ENCODE results near the gene SH3BGRL. TPM values are rescaled to one million over a fixed set of nuclear protein-coding genes. Genes with fewer than 3 reads are reported as not detected.
A peak's percentile ranks its signal among the peaks of the same experiment; 100 is the strongest.

The SH3BGRL gene
- polyA plus RNA-seq, 1 of the 3 experiments (the other 2 are of a cell fraction), result 43.6 TPM

- no peak for DNase-seq
- Histone ChIP-seq H3K79me2 (ENCODE audit: insufficient read depth) (0 out of 2 replicates have a peak, but pooled peaks cover 5% of the 10 kb centered on the region), H3K27me3 (ENCODE audit: insufficient read depth) (no peaks in the 10 kb centered on the region), H3K4me2 (no peak overlapping the region), H3K4me1 (ENCODE audit: control insufficient read depth in 1 of 2, insufficient read depth in 2 of 2, low read depth in 1 of 2, low read length in 1 of 2) (no peaks in the 10 kb centered on the region), H3K4me3 (ENCODE audit: low read depth in 2 of 2, low read length in 1 of 2) (no peak overlapping the region), H2AFZ (ENCODE audit: low read depth) (no peak overlapping the region), H3K36me3 (replicated peaks in 1 of 2; ENCODE audit: control insufficient read depth in 1 of 2, insufficient read depth in 2 of 2, low read length in 1 of 2) (no peaks in the 10 kb centered on the region), H3K9me2 (0 out of 2 replicates have a peak, but pooled peaks cover 4% of the 10 kb centered on the region), H4K20me1 (ENCODE audit: insufficient read depth) (no peaks in the 10 kb centered on the region), H3K9ac (no peak overlapping the region), H3F3A (replicated peaks; ENCODE audit: insufficient read depth) (no peaks in the 10 kb centered on the region), H3K27ac (ENCODE audit: low read depth in 2 of 2, low read length in 1 of 2) (no peak overlapping the region), H3K9me3 (no peaks in the 10 kb centered on the region)
- CTCF ChIA-PET, result no interaction called here
- TF ChIP-seq USF1 (IDR thresholded peaks at IDR 0.05; ENCODE audit: borderline replicate concordance, low read depth), result no peak
- no peak for TF ChIP-seq TAF1 (IDR thresholded peaks at IDR 0.05; ENCODE audit: borderline replicate concordance, low read depth, low read length)
- TF ChIP-seq POLR2AphosphoS5 (IDR thresholded peaks at IDR 0.05; ENCODE audit: low read depth, low read length), result no peak
- peak; percentile 28; the same call in 1 of the 2 replicates for TF ChIP-seq PBX3 (IDR thresholded peaks at IDR 0.05)
- TF ChIP-seq YY1 (IDR thresholded peaks at IDR 0.05; ENCODE audit: low read depth), result no peak
- no peak for TF ChIP-seq FOSL2 (IDR thresholded peaks at IDR 0.05; ENCODE audit: borderline replicate concordance, low read depth)
- TF ChIP-seq GABPA (IDR thresholded peaks at IDR 0.05; ENCODE audit: low read depth), result no peak
- TF ChIP-seq CHD2 (IDR thresholded peaks at IDR 0.05; ENCODE audit: low read length, partially characterized antibody), result no peak
- TF ChIP-seq RCOR1 (IDR thresholded peaks at IDR 0.05; ENCODE audit: low read length), result no peak
- TF ChIP-seq NRF1 (IDR thresholded peaks at IDR 0.05; ENCODE audit: low read depth, low read length), result no peak
- TF ChIP-seq ZBTB33 (IDR thresholded peaks at IDR 0.05; ENCODE audit: borderline replicate concordance, low read depth), result no peak
- peak; percentile 56 for TF ChIP-seq TCF12 (IDR thresholded peaks at IDR 0.05)
- POLR2A ChIA-PET, result no interaction called here
- 14% methylated on average over 1 of the region's 1 CpG for WGBS (ENCODE audit: low lambda C conversion rate)
Measured at GRCh38 chrX:81215685-81216084, 13.8 kb downstream of the SH3BGRL start.

GRCh38 chrX:81229229-81229628 lies 27.3 kb downstream of the SH3BGRL start:
- Histone ChIP-seq H3K36me3 (replicated peaks in 1 of 2; ENCODE audit: control insufficient read depth in 1 of 2, insufficient read depth in 2 of 2, low read length in 1 of 2) (peaks cover 0 to 3% of the 10 kb centered on the region in 2 experiments), H3K9me3 (no peaks in the 10 kb centered on the region), H3F3A (replicated peaks; ENCODE audit: insufficient read depth) (no peaks in the 10 kb centered on the region), H3K4me1 (ENCODE audit: control insufficient read depth in 1 of 2, insufficient read depth in 2 of 2, low read depth in 1 of 2, low read length in 1 of 2) (no peaks in the 10 kb centered on the region), H3K9ac (no peak overlapping the region), H4K20me1 (ENCODE audit: insufficient read depth) (no peaks in the 10 kb centered on the region), H3K27ac (ENCODE audit: low read depth in 2 of 2, low read length in 1 of 2) (no peak overlapping the region), H2AFZ (ENCODE audit: low read depth) (no peak overlapping the region), H3K79me2 (ENCODE audit: insufficient read depth) (no peaks in the 10 kb centered on the region), H3K4me3 (ENCODE audit: low read depth in 2 of 2, low read length in 1 of 2) (no peak overlapping the region), H3K9me2 (no peaks in the 10 kb centered on the region), H3K4me2 (no peak overlapping the region), H3K27me3 (ENCODE audit: insufficient read depth) (no peaks in the 10 kb centered on the region)
- 39% methylated on average over 3 of the region's 3 CpGs for WGBS (ENCODE audit: low lambda C conversion rate)
- no peak for DNase-seq
- POLR2A ChIA-PET, result no interaction called here
- CTCF ChIA-PET, result interaction anchor here (1.1 kb wide), 1 partner anchor 50 kb away, joined by 3 read pairs; no protein-coding TSS in a partner anchor
- no peak for TF ChIP-seq USF2 (IDR thresholded peaks at IDR 0.05; ENCODE audit: borderline replicate concordance, low read depth, low read length)
- no peak for TF ChIP-seq REST (IDR thresholded peaks at IDR 0.05; ENCODE audit: low read depth, low read length)
- TF ChIP-seq EZH2phosphoT487 (IDR thresholded peaks at IDR 0.05; ENCODE audit: borderline replicate concordance, low read depth), result no peak
- TF ChIP-seq SIN3A (IDR thresholded peaks at IDR 0.05; ENCODE audit: borderline replicate concordance, low read depth, low read length), result no peak
- TF ChIP-seq TAF1 (IDR thresholded peaks at IDR 0.05; ENCODE audit: borderline replicate concordance, low read depth, low read length), result no peak
- no peak for TF ChIP-seq RFX5 (IDR thresholded peaks at IDR 0.05; ENCODE audit: low read length)
- TF ChIP-seq IRF3 (IDR thresholded peaks at IDR 0.05; ENCODE audit: low read depth, low read length), result no peak
- no peak for TF ChIP-seq CHD2 (IDR thresholded peaks at IDR 0.05; ENCODE audit: low read length, partially characterized antibody)
- TF ChIP-seq RCOR1 (IDR thresholded peaks at IDR 0.05; ENCODE audit: low read length), result no peak

All from SK-N-SH (cell line).